ENCODE measurements around the gene PRUNE2.

DNA sequence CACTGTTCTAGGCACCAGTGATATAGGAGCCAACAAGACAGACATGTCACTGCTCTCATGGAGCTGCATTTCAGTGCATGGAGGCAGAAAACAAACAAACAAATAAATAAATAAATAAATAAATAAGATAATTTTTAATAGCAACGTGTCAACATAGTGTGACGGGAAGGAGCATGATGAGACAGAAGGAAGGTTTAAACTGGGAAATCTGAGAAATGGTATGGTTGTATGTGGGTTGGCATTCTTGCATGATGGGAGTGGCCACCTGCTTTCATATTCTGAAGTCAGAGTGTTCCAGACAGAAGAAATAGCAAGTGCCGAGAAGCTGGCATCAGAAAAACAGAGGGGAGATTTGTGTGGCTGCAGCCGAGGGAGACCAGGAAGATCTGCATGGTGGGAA lies 141.8 kb downstream of the PRUNE2 start, which contains the start of gene PCA3:
- TF ChIP-seq, protein P1, sequence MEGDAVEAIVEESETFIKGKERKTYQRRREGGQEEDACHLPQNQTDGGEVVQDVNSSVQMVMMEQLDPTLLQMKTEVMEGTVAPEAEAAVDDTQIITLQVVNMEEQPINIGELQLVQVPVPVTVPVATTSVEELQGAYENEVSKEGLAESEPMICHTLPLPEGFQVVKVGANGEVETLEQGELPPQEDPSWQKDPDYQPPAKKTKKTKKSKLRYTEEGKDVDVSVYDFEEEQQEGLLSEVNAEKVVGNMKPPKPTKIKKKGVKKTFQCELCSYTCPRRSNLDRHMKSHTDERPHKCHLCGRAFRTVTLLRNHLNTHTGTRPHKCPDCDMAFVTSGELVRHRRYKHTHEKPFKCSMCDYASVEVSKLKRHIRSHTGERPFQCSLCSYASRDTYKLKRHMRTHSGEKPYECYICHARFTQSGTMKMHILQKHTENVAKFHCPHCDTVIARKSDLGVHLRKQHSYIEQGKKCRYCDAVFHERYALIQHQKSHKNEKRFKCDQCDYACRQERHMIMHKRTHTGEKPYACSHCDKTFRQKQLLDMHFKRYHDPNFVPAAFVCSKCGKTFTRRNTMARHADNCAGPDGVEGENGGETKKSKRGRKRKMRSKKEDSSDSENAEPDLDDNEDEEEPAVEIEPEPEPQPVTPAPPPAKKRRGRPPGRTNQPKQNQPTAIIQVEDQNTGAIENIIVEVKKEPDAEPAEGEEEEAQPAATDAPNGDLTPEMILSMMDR (IDR thresholded peaks at IDR 0.05), result no peak
- TF ChIP-seq POLR2AphosphoS5 (IDR thresholded peaks at IDR 0.05) (no peak), POLR2A (IDR thresholded peaks at IDR 0.05) (no peak)

All from transverse colon (tissue), 4 donors.